GM21737 (cell line): Measurements from ENCODE around the gene PTPN20.

Experiments
- ATAC-seq: cut with Tn5 transposase; IDR thresholded peaks from one replicate; pipeline ENCODE4 v1.9.1; 2021; ENCODE audit warnings: mild to moderate bottlenecking, moderate library complexity; ENCODE audit not compliant: unreplicated experiment

The PTPN20 gene

DNA sequence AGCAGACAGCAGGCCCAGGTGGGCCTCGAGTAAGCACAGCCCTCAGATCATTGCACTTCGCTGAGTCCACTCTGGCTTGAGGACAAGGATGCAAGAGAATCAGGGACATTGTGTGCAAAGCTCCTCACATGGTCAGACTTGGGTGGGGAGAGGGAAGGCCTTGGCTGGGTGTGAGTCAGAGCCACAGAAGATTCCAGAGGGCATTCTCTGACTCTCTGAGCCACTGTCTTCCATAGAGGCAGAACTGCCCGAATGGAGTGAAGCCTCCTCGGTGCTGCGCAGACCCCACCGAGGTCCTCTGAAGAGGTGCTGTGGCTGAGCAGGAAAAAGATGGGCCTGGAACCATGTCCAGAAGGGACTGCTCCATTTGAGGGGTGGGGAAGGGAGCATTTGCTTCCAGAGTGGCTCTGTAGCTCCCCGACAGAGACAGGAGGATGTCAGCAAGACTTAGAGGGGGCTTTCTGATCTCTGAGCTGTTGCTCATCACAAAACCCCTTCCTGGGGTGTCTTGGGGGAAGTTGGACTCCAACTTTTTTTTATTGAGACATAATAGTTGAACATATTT is 120.8 kb downstream of the PTPN20 start:
- no peak for ATAC-seq

DNA sequence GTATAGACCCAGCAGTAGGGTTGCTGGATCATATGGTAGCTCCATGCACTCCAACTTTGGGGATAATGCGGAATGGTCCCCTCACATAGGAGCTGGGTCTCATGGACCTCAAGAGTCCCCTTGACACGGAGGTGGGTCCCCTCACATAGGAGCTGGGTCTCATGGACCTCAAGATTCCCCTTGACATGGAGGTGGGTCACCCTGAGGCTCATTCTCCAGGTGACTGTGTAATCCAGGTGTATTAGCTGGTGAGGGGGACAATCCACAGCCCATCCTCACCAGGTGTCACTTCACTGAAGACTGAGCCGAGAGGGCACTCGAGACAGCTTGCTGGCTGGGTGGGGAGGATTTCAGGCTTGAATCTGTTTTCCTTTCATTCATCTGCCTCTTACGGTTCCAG is 121.9 kb downstream of the PTPN20 start:
- no peak for ATAC-seq

DNA sequence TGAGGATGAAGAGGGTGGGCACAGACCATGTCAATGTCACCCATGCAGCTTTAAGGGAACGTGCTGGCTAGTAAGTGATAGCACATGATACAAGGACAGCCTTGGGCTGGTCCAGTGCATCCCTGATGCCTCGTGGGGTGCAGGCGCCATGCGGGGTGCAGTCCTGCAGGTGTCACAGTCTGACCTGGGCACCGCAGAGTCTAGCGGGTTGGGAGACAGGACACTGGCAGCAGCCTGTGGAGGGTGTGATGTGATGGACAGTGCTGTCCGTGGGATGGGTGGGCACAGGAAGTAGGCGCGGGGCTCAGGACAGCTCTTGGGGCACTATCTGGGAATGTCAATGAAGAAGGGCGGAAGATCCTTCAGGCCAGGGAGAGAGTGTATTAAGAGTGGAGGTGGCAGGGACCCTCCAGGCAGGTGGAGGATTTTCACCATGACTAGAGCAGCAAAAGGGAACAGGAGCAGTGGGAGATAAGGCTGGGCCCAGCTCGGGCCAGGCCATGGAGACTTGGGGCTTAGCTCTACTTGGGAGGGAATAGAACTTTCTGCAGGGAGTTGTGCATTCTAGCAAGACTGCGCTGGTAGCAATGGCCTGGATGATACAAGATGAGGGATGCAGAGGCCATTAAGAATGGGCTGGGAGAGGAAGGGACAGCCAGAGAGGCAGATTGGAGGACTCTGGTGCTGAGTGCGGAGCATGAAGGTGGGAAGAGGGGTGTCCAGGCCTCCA is 122.5 kb downstream of the PTPN20 start:
- no peak for ATAC-seq

DNA sequence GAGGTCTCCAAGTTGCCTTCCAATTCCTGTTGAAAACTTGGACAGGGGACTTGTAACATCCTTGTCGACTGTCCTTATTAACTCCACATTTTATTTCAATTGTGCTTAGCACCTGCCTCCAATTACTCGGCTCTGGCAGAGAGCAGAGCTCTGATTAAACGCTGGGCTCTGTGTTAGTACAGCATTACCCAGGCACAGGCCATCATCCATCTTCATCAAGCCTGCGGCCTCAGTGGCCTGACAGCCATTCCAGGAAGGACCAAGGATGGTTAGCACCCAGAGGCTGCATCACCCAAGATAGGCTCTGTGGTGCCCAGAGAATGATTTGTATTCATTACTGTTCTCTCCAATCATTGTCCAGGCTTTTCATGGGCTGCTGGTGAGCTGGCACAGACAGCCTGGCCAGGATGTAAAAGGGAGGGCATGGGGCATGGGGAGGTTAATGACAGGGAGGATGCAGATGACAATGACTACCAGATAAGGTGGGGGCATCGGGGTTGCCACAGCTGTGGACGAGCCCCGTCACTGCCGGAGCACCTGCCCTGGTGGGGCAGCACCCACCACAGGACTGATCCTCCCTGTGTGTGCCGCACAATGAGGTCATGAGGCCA is 123.3 kb downstream of the PTPN20 start:
- no peak for ATAC-seq

DNA sequence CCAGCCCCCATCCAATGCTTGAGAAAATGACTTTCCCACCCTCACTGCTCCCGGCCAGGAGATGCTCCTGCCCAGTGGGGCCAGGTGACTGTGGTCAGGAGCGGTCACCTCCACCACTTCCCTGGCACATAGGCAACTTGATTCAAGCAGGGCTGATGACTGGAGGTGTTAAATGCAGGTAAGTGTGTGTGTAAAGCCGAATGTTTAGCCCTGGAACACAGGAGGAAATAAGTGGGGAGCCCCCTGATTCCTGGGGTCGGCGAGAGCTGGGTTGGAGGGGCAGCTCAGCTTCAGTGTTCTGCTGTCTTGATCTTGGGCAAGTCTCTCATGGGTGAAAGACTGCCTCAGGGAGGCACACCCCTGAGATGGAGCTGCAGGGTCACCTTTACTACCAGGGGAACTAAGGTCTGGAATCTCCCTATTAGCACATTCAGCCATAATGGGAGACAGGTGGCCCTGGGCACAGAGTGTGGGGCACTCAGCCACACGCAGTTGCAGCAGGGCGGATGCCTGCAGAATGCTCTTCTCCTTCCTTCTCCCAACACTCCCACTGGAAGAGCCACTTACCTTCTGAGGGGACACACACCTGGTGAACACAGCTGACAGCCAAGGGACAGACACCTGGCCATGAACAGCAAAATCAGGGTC is 124.1 kb downstream of the PTPN20 start:
- no peak for ATAC-seq

DNA sequence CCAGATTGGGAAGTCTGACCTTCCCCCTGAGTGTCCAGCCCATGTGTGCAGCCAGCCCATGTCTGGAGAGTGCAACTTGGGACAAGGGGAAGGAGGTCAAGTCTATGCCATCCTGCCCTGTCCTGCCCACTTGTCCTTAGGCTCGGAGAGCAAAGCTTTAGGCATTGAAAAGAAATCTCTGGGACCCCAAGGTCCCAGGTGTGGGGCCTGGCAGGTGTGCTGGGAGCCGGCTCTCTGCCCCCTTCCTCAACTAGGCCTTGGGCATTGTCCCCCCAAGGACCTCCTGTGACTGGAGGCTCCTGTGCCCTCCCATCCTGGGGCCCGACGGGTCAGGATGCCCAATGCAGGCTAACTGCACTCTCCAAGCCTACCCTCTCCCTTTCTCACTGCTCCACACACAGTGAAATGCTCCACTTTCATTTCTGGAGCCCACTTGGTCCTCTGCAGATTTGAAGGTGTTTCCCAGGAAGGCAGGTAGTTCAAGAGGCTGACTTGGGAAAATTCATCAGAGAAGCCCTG is 124.7 kb downstream of the PTPN20 start:
- no peak for ATAC-seq

DNA sequence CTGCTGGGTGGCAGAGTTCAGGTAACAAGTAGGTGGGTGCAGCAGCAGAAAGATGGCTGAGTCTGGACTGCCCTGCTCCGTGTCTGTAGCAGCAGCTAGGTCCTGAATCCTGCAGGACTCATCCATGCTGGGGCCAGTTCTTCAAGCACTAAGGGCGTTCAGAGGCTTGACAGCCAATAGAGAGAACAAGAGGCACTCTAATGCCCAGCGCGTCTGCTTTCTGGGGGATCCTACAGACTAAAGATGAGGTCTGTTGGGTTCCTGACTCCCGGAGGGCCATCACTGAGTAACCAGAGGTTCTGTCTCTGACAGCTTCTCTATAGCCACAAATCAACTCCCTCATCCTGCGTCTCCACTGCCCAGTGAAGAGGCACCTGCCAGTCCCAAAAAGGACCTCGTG is 125.5 kb downstream of the PTPN20 start:
- no peak for ATAC-seq

DNA sequence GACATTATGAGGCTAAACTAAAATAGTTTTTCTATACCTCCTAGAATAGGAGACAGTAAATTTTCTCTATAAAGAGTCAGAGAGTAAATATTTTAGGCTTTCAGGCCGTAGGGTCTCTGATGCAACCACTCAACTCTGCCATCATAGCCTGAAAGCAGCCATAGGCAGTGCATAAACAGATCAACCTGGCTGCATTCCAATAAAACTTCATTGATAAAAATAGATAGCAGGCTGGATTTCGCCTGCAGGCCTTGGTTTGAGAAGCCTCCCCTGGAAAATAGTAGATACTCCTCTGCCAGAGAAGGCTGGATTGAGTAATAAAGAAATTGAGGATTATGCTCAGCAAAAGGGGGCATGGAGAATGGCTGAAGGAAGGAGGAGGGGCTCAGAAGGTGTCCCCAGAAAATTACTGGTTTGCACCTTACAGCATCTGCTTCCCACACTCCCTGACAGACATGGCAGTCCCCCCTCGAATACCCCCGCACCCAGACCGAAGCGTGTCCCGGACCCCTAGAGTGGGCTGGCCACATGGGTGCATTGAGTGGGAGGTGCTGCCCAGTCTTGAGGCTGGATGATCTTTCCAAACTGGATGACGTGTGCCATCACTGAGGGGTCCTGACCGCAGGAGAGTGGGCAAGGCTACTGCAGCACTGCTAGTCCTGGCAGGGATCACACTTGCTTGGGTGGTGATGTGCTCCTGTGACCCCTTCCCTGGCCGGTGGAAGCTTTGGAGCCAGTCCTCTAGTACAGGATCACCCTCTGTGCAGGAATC is 126.6 kb downstream of the PTPN20 start:
- ATAC-seq: no peak

DNA sequence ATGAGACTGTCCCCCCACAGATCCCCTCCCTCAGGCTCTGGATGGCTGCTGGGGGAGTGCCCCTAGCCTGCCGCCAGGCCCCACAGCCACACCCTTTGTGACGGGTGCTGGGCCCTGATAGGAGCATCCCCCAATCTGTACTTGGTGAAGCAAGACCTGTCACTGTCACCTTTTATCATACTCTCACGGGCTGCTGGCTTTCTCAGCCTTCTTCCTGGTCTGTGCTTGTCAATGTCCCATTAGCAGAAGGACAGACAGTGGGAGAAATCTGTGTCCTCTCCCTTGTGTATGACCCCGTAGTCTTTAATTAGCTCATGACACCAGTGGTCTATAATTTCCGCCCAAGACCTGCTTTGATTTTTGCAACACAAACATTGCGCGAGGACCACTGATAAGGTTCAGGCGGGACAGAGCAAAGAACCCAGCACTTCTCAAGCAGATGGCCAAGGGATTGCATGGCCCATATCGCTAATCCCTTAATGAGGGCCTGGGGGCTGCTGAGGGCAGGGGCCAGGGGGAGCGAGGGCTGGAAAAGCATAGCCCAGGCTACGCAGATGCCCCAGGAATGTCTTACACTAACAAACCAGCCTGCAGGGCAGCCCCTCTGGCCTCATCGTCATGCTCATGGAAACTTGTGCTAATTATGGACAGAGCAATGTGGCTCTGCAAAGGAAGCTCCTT is 127.8 kb downstream of the PTPN20 start:
- no peak for ATAC-seq

DNA sequence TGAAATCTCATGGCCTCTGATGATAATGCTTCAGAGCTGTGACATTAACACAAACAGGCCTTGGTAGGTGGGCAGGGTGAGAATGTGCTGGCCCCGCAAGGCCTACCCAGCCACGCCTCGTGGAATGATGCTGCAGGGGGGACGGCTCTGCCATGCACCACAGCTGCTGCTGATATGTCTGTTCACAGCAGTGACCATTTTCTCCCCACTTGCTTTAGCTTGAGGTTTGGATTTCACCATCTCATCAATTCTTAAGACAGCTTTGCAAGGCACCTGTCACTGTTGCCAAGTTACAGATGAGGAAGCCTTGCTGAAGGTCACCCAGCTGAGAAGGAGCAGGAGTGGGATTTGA is 128.3 kb downstream of the PTPN20 start:
- ATAC-seq: no peak

DNA sequence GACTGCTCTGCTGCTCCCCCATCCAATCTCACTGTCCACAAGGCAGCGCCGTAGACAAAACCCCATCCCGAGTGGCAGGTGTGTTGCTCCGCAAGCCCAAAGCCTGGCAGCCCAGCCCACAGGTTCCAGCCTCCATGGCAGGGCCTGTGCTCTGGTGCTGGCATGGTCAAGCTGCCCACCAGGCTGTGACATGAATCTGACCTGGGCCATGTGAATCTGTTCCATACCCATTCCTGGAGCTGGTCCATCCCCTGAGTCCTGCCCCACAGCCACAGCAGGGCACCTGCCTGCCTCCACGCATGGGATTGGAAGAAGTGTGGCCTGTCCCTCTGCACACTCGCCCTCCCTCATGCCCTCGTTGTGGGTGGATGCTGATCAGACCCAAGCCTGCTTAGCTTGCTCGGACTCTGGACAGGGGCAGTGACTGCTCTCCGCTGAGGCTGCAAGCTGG is 128.8 kb downstream of the PTPN20 start:
- no peak for ATAC-seq

DNA sequence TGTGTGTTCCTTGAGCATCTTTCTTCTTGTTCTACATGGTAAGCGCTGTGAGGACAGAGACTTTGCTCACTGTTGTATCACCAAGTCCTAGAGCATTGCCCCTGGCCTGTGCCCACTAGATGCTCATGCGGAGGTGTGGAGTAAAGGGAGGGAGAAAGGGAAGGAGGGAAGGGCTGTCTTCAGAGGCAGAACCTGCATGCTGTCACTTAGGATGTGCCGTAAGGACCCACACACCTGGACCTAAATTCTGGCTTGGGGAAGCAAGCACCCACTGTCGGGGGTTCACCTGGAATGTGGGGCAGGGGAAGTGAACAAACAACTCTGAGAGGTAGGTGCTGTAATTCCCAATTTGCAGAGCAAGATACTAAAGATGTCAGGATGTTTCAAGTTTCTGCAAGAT is 129.5 kb downstream of the PTPN20 start:
- no peak for ATAC-seq

DNA sequence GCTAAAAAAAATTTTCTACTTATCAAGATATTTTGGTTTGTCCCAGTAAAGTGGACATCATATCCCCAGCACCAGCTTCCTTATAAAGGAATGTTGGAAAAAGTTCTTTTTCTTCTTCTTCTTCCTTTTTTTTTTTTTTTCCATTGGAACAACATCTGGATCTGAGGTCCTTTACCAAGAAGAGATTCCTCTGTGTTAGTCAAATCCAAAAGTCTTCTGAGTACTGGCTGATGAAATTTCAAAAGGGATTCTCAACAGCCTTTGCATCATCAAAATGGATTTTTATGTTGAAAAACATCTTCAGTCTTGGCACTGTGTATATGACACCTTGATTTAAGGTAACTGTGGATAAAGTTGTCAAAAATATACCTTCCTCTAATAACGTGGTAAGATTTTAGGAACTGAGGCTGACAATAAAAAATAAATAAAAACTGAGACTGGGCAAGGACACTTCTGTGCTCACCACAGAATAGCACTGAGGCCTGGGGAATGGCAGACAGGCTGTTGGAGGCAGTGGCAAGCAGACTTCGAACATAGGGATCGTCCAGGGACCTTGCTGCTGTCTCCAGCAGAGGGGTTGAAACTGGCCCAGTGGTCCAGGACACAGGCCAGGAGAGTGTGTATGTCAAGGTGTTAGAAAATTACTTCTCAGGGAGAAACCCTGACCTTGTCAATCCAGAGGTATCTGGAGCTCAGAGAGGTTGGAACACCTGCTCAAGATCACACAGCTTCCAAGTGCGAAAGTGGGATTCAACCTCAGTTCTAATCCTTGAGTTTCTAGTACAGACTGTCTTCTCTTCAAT is 130.4 kb downstream of the PTPN20 start:
- ATAC-seq: no peak

DNA sequence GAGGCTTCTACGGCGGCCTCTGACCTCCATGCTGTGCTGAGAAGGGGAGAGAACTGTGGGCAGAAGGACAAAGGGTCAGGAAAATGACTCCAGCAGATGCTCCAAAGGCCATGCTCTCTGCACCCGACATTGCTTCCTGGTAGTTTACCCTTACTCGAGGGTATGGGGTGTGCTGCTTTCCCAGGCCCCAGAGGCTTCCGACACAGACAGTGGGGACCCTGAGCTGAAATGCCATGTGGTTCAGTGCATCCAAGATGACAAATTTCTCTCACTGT is 130.9 kb downstream of the PTPN20 start:
- no peak for ATAC-seq

DNA sequence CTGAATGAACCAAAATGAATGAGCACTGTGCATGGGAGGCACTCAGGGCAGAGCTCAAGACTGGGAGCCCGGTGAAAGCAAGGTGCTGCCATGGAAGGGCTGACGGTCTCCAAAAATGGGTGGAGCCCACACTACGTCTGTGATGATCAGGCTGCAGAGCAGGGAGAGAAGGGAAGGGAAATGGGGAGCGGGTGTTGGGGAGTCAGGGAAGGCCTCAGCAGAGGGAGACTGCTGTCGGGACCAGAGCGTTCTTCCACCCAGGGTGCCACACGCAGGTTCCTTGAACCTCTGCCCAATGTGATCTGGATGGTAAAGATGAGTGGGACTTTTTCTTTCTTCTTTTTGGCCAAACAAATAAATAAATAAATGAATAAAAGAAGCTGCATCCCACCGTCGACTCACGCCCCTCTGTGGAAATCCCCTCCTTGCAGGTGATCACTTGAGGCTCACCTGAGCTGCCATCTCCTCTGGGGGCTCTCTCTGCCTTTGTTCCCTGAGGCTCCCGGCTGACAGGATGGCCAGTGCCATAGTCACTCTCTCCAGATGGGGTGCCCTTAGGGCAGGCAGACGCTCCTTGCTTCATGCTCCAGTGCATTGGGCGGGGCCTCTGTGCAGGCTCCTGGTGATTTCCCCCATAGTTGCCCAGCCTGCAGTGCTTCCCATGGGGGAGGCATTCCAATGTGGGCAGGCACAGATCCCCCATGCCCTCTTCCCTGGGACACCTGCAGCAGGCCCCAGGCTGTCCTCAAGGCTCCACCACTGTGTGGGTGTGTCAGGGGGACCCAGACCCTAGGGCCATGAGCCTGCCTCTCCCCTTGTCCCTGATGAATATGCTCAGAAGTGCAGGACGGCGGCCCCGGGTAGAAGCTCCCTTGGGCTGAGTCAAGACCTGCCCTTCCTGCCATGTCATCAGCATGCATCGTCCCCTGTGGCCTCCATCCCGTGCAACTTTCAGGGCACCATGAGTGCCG is 131.8 kb downstream of the PTPN20 start:
- ATAC-seq: no peak

DNA sequence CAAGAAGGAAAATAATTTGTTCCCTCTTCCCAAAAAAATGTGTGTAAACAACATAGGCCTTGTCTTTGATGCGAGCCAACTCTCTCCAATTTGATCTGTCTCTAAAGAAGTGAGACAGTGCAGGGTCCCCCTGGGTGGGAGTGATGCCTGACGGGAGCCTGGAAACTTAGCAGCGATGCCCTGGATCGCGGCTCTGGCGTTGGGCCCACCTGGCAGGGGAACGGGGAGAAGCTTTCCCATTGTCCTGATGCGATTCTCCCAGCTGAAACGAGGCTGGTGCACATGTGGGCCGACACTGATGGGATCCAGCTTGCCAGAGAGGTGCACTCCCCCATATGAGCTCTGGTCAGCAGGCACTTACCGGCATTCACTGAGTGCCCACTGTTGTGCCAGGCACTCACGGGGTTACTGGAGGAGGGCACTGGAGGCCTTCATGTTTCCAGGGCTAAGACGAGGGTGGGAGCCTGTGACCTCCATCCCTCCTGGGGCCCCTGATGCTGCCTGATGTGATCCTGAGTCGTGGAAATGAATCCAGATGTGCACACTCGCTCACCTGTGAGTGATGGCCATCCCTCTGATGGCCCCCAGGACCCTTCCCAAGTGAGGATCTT is 132.8 kb downstream of the PTPN20 start:
- no peak for ATAC-seq

DNA sequence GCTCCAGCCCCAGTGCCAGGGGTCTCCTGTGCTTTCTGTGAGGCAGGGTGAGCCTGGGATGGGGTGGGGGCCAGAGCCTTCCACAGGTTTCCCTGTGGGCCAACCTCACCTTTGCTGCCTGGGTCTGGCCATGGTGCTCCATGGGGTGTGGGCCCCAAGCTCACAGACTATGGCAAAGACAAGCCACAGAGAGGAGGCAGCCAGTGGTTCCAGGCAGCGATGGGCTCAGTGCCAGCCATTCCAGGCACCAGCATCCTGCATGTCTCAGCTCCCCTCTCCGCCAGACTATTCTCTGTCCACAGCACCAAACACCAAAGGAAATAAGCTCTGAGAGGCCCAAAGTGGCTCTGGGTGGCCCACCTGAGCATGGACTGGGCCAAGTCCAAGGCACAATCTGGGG is 133.5 kb downstream of the PTPN20 start:
- ATAC-seq: no peak

DNA sequence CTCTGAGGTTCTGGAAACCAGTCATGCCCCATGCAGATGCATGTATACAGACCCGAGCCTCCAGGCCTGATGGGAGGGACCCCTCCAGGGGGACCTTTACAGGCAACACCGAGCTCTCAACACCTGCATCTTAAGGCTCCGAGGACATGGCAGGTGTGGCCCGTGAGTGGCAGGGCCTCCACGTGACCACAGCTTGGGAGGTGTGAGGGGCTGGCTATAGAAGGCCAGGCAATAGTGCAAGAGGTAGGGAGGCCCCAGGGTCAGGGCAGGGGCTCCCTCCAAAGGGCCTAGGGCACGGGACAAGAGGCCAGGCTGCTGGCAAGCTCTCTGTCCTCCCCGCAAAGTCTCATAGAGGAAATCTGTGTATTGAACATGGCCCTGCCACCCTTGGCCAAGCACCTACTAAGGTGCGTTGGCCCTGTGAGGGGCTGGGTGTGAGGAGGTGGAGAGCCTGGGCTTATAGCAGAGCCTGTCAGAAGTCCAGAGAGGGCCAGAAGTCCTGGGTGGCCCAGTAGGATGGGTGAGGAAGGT is 134.2 kb downstream of the PTPN20 start:
- no peak for ATAC-seq
